ENCODE measurements around the gene CCHCR1.
"Not testable (repeated sequence)": the region's sequence is repeated elsewhere in the genome, so short reads cannot be mapped to it uniquely, and the experiment has no call there.

Gene CCHCR1, protein sequence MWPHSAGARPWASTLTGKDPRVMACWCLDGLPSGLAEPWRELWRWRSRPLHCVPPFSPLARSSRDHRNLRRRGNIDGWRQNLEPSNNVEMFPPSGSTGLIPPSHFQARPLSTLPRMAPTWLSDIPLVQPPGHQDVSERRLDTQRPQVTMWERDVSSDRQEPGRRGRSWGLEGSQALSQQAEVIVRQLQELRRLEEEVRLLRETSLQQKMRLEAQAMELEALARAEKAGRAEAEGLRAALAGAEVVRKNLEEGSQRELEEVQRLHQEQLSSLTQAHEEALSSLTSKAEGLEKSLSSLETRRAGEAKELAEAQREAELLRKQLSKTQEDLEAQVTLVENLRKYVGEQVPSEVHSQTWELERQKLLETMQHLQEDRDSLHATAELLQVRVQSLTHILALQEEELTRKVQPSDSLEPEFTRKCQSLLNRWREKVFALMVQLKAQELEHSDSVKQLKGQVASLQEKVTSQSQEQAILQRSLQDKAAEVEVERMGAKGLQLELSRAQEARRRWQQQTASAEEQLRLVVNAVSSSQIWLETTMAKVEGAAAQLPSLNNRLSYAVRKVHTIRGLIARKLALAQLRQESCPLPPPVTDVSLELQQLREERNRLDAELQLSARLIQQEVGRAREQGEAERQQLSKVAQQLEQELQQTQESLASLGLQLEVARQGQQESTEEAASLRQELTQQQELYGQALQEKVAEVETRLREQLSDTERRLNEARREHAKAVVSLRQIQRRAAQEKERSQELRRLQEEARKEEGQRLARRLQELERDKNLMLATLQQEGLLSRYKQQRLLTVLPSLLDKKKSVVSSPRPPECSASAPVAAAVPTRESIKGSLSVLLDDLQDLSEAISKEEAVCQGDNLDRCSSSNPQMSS
- total RNA-seq: 10.9 to 25.7 reads per million in 2 experiments

DNA sequence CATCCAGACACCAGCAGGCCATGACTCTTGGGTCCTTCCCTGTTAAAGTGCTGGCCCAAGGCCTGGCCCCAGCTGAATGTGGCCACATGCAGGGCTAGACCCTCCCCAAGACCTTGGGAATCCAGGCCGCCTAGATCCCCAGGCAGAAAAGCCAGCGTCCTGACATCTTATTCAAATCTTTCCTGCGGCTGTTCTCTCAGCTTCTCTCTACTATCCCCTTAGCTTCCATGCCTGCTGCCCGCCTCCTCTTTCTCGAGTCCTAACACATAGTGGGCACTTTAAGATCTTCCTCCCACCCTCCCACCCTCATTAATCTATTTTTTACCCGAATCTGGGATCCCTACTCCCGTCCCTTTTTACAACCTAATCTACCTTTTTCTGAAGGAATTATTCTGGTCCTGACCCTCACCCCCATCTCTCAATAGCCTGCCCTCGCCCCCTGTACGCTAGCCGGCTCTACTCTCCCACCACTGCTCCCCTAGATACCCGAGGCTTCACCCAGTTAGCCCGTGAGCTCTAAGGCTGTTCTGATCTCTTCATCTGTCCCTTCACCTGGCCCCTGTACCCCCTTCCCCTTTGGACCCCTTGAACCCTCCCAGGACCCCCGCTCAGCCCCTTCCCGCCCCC, at the start of gene CCHCR1:
TSS of gene CCHCR1 (minus strand) at position 290 of the 627 bp plus-strand sequence. CDS start at position 88, 202 bp downstream.
- DNase-seq (ENCODE audit: low read depth): no peak

DNA sequence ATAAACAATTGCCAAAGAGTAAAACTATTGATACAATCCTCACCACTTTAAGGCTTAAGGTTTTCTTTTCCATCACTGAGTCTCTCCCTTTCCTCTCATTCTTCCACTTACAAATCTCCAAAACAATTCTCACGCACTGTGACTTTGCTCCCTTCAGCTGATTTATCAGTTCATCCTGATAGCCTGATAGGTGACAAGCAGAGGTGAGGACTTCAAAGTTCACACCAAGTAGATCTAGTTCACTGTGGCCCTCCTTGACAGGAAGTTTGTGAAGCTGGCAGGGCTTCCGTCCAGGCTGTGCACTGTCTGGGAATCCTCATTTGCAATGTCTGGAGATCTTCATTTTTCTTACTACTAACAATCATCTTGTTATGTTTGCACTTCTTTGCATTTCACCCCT, 48.0 kb upstream of the CCHCR1 start:
- DNase-seq (ENCODE audit: low read depth): no peak

DNA sequence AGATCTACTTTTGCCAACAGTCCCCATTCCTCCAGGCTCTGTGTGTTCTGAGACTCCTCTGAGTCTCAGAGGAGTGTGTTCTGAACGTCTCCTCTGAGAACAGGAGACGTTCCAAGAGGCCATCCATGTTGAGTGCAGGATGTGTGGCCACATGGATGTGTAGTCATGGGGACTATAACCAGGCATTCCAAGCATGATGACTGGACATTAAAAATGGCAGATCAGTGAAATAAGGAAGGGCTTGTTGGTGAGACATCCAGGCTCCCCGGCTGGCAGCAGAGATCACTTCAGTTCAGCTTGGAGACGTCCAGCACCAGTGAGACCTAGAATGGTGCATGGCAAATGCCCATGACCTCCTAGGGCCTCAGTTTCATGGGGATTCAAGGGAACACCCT, 47.1 kb upstream of the CCHCR1 start:
- no peak for DNase-seq (ENCODE audit: low read depth)

DNA sequence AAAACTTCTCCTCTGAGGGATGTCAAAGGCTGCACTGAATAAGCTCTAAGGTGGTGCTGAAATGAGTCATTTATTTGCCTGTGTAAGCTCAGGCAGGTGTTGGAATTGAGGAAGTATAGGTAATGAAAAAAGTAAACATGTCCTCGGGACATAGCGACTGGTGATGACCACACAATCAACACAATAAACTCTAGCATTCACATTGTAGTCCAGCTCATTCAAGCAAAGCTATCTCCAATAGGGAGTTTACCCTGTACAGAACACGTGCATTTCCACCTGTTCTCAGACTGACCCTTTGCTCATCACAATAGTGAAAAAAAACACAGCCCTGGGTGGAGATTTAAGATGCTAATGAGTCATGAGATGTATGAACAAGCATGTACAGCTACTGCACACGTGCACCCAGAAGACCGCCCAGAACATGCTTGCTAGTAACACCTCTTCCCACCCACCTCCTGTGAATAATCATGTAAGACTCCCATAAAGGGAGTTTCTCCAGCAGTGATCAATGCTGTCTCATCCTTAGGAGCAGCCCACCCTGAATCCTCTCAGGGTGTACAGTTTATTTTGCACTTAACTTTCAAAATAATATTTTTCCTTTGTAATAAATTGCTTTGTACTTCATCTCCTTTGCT, 45.9 kb upstream of the CCHCR1 start:
- peak; percentile 43 for DNase-seq (ENCODE audit: low read depth)

DNA sequence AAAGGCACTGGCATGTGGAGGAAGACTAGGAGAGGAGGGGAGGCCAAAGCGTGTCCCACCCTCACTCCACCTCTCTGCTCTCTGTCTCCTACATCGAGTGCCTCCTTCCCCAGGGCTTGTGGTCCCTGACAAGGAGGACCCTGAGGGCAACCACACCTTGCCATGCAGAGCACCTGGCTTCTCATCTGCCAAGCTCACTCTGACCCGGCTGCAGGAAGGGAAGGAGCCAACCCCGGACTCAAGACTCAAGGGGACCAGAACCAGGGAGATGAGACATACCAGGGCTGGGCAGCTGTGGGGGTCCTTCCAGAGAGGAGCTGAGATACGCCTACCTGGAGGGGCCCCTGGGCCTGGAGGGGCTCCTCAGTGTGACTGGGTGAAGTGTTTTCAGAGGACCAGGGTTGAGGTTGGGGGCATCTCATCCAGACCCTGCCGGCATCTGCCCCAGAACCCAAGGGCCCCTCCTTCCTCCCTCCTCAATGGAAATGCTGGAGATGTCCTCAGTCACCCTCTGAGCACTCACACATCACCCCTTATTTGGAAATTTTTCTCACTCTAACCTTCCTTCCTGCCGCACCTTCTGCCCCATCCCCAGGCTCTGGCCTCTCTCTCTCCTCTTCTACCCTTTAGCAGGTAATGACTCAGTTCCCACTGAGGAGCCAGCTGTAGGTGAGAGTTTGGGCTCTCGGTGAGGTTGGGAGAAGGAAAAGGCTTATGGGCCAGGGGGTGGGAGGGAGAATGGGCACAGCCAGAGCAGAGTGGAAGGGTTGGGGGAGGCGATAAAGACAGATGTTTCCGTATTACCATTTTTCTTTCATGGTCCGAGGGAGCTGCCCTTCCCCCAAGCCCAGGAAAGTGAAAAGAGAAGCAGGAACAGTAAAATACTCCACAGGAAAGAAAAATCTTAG, 44.9 kb upstream of the CCHCR1 start:
- no peak for DNase-seq (ENCODE audit: low read depth)

DNA sequence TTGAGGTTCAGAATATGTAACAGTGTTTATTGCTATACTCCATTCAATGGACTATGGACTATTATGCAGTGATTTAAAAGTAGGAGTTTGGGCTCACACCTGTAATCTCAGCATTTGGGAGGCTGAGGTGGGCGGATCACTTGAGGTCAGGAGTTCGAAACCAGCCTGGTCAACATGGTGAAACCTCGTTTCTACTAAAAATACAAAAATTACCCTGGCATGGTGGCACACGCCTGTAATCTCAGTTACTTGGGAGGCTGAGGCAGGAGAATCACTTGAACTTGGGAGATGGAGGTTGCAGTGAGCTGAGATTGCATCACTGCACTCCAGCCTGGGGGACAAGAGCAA, 41.5 kb upstream of the CCHCR1 start:
- not testable (repeated sequence) for DNase-seq (ENCODE audit: low read depth)

DNA sequence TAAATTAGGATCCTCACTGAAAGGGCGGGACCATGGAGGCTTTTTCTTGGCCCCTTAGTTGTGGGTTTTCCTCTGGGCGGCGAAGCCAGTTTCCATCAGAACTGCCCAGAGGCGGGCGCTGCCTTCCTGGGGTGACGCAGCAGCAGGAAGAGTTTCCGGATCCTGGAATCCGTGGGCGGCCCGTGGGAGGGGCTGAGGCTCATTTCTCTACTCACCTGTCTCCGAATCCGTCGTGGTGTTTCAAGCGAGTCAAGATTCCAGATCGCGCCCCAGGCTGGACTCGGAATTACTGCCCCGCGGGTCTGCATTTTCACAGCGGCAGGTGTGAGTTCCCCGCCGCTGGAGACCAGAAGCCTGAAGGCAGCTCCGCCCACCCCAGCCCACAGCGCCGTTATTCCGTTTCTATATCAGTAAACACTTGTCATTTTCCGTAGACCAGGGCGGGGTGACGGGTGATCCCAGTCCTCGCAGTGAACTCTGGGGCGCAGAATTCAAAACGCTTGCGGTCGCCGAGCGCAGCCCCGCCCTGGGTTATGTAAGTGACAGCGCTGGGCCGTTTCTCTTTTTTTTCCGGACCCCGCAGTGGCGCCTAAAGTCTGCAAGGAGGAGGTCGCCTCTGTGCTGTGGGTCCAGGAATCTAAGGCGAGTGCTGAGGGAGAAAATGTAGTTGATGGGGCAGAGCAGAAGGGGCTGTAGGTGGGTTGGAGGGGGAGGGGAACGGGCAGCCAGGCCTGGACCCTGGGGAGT, 40.1 kb upstream of the CCHCR1 start:
- peak; percentile 94 for DNase-seq (ENCODE audit: low read depth)

DNA sequence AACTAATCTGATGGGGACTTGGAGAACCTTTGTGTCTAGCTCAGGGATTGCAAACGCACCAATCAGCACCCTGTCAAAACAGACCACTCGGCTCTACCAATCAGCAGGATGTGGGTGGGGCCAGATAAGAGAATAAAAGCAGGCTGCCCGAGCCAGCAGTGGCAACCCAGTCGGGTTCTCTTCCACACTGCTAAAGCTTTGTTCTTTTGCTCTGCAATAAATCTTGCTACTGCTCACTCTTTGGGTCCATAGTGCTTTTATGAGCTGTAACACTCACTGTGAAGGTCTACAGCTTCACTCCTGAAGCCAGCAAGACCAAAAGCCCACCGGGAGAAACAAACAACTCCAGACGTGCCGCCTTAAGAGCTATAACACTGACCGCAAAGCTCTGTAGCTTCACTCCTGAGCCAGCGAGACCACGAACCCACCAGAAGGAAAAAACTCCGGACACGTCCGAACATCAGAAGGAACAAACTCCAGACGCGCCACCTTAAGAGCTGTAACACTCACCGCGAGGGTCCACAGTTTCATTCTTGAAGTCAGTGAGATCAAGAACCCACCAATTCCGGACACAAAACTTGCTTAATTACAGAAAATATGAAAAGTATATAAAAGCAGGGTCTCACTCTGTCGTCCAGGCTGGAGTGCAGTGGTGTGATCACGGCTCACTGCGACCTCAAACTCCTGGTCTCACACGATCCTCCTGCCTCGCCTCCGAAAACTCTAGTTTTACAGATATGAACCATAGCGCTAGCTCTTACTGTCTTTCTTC, 38.8 kb upstream of the CCHCR1 start:
- not testable (repeated sequence) for DNase-seq (ENCODE audit: low read depth)

DNA sequence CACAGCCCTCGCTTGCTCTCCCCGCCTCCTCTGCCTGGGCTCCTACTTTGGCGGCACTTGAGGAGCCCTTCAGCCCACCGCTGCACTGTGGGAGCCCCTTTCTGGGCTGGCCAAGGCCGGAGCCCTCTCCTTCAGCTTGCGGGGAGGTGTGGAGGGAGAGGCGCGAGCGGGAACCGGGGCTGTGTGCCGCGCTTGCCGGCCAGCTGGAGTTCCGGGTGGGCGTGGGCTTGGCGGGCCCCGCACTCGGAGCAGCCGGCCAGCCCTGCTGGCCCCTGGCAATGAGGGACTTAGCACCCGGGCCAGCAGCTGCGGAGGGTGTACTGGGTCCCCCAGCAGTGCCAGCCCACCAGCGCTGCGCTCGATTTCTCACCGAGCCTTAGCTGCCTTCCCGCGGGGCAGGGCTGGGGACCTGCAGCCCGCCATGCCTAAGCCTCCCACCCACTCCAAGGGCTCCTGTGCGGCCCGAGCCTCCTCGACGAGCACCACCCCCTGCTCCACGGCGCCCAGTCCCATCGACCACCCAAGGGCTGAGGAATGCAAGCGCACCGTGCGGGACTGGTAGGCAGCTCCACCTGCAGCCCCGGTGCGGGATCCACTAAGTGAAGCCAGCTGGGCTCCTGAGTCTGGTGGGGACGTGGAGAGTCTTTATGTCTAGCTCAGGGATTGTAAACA, 37.8 kb upstream of the CCHCR1 start:
- not testable (repeated sequence) for DNase-seq (ENCODE audit: low read depth)

DNA sequence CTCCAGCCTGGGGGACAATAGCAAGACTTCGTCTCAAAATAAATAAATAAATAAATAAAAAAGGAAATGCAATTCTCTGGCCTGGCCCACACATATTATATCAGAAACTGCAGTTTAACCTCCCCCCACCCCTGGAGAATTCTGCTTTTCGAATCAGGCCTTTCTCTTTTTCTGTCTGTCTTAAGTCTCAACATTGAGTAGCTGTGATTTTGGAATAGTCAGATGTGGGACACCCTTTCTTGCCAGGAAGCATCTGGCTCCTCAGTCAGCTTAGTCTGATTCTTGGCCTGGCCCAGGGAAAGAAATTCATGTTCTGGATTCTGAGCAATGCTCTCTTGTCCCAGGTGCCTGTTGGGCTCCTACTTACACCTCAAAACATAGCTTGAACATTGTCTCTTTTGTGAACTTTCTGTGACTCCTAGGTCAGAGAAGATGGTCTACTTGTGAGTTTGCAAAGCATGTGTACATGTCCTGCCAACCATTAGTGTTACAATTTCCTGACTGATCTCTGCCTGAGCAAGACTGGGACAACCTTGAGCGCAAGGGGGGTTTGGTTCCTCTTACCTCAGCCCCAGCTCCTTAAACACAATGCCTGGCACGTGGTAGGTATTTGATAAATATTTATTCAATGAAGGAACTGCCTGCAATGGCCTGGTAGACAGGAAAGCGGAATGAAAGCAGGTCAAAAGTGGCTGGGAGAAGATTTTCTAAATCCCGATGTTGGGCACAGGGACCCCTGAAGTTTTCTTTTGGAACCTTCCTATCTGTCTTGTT, 36.6 kb upstream of the CCHCR1 start:
- DNase-seq (ENCODE audit: low read depth): no peak

DNA sequence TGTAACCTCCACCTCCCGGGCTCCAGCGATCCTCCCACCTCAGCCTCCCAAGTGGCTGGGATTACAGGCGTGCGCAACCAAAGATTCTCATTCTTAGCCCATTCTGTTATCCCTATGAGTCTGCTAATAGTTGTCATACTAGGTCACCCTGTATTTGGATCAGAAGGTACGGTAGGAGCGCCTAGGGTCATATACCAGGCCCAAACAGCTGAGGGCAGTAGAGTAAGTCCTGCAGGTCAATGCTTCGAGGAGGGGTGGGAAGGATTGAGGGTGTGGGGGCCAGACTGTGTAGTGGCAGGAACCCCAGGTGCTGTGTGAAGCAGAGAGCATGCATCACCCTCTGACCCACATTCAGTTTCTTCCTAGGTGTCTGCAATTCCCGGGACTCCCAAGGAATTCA, 35.6 kb upstream of the CCHCR1 start:
- DNase-seq (ENCODE audit: low read depth): no peak

DNA sequence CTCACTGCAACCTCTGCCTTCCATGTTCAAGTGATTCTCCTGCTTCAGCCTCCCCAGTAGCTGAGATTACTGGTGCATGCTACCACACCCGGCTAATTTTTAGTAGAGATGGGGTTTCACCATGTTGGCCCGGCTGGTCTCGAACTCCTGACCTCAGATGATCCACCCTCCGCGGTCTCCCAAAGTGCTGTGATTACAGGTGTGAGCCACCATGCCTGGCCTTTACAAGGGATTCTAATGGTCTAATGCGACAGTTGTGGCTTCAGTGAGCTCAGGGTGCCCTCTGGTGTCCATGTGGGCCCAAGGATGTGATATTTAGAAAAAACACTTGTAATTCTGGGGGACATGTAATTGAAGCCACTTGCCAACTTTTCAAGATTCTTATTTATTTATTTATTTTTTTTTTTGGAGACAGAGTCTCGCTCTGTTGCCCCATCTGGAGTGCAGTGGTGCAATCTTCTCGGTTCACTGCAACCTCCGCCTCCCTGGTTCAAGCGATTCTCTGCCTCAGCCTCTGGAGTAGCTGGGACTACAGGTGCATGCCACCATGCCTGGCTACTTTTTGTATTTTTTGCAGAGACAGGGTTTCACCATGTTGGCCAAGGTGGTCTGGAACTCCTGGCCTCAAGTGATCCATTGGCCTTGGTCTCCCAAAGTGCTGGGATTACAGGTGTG, 35.0 kb upstream of the CCHCR1 start:
- DNase-seq (ENCODE audit: low read depth): peak; percentile 41

DNA sequence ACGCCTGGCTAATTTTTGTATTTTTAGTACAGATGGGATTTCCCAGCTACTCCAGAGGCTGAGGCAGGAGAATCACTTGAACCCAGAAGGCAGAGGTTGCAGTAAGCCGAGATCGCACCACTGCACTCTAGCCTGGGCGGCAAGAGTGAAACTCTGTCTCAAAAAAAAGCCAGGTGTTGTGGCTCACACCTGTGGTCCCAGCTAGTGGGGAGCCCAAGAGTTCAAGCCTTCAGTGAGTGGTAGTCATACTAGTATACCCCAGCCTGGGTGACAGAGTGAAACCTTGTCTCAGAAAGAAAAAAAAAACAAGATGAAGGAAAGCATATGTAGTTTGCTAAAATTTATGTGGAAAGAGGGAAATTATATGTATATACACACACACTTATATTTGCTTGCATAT, 32.9 kb upstream of the CCHCR1 start:
- no peak for DNase-seq (ENCODE audit: low read depth)

DNA sequence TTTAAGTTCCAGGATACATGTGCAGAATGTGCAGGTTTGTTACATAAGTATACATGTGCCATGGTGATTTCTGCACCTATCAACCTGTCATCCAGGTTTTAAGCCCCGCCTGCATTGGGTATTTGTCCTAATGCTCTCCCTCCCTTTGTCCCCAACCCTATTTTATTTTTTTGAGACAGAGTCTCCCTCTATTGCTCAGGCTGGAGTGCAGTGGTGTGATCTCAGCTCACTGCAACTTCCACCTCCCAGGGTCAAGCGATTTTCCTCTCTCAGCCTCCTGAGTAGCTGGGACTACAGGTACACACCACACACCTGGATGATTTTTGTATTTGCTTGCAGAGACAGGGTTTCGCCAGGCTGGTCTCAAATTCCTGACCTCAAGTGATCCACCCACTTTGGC, 31.6 kb upstream of the CCHCR1 start:
- not testable (repeated sequence) for DNase-seq (ENCODE audit: low read depth)

DNA sequence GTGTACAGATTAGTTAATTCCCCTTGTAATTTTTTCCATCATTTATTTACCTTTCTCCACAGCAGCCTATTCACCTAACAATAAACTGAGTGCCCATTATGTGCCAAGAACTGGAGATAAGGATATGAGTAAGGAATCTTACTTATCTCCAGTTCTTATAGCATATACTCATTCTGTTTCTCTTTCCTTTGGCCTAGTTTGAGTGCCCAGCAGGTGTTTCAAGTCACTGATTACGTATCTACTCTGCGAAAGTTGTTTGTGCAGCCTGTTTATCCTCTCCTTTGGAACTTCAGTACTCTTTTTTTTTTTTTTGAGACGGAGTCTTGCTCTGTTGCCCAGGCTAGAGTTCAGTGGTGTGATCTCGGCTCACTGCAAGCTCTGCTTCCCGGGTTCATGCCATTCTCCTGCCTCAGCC, 30.2 kb upstream of the CCHCR1 start:
- DNase-seq (ENCODE audit: low read depth): no peak

DNA sequence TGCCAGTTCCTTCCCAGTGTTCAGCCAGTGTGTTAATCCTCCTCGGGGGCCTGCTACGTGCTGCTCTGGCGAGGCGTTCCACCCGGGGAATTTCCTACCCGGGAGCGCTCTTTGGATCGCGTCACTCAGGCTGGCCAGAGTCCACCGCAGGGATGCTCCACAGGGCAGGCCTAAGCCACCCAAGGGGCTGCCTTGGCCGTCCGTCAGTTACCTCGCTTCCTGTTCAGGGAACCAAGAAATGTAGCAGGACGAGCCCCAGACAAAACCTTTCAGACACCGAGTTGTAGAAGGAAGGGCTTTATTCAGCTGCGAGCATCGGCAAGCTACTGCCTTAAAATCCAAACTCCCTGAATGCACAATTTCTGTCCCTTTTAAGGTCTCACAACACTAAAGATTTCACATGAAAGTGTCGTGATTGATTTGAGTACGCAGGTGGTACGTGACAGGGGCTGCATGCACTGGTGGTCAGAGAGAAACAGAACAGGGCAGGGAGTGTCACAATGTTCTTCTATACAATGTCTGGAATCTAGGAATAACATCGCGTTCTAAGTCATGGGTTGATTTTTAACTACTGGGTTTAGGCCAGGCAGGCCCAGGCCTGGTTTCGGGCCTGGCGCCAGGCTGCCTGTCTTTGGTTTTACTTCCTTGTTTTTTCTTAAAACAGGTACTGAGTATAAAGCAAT, 28.6 kb upstream of the CCHCR1 start:
- DNase-seq (ENCODE audit: low read depth): no peak

DNA sequence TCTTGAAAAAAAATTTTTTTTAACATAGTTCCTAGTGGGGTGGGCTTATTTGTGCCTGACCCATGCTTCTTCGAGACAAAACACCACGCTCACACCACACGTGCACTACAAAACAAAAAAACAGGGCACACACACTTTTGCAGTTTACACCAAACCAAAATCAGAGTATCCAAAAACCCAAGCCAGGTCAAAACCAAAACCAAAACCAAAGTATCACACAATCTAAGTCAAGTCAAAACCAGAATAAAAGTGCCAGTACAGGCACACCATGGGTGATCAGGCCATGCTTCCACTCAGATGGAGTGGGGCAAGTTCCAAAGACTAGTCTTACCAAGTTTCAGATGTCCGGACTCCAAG, 28.1 kb upstream of the CCHCR1 start:
- not testable (repeated sequence) for DNase-seq (ENCODE audit: low read depth)

Data from T follicular helper cell (primary cell).